SU-DHL-6 (cell line): ENCODE measurements around the gene BIN2.

Experiments
- H2AFZ ChIP-seq: fragments of 200-600 bp; sonication (generic); 2 replicates; pipeline ENCODE4 v1.6.1; 2014; ENCODE audit warnings: low read depth, mild to moderate bottlenecking, moderate library complexity, mixed read lengths, antibody characterized with exemption, low read length; ENCODE audit not compliant: severe bottlenecking
- H3F3A ChIP-seq: fragments of 200-600 bp; shearing (Covaris generic); 2 replicates; pipeline ENCODE4 v1.6.0; 2016; ENCODE audit warnings: antibody characterized with exemption, mild to moderate bottlenecking; ENCODE audit not compliant: insufficient read depth
- H3K27ac ChIP-seq: fragments of 200-600 bp; sonication (generic); 2 replicates; pipeline ENCODE4 v1.5.1; 2016; ENCODE audit warnings: low read depth, mild to moderate bottlenecking, low read length, moderate library complexity, mixed read lengths
- H3K27me3 ChIP-seq: fragments of 200-600 bp; sonication (generic), shearing (Covaris generic); 2 replicates; pipeline ENCODE4 v1.6.0; 2014; ENCODE audit warnings: mild to moderate bottlenecking, low read length
- H3K36me3 ChIP-seq: fragments of 200-600 bp; sonication (generic); 2 replicates; pipeline ENCODE4 v1.6.1; 2014; ENCODE audit warnings: mild to moderate bottlenecking, low read length, mixed read lengths
- H3K4me2 ChIP-seq: fragments of 300-600, 200-600 bp; shearing (Covaris generic), sonication (generic); 2 replicates; pipeline ENCODE4 v1.6.0; 2014; ENCODE audit warnings: low read length, low read depth, mild to moderate bottlenecking; ENCODE audit not compliant: poor library complexity, severe bottlenecking
- H3K4me3 ChIP-seq: fragments of 200-600 bp; sonication (generic); 2 replicates; pipeline ENCODE4 v1.5.1; 2014; ENCODE audit warnings: antibody characterized with exemption, low read length, mild to moderate bottlenecking, mixed read lengths; ENCODE audit not compliant: insufficient read depth, poor library complexity, severe bottlenecking
- H3K79me2 ChIP-seq: fragments of 200-600 bp; sonication (generic); 2 replicates; pipeline ENCODE4 v1.6.1; 2014; ENCODE audit warnings: mild to moderate bottlenecking, low read length, moderate library complexity; ENCODE audit not compliant: insufficient read depth
- H3K9ac ChIP-seq: fragments of 200-600 bp; sonication (generic); 2 replicates; pipeline ENCODE4 v1.7.0; 2014; ENCODE audit warnings: mild to moderate bottlenecking, low read length
- H3K9me2 ChIP-seq: fragments of 200-600 bp; sonication (generic); replicated peaks from 2 replicates; pipeline ENCODE4 v1.6.1; 2014; ENCODE audit warnings: low read length; ENCODE audit not compliant: insufficient read depth
- H3K9me3 ChIP-seq: fragments of 200-600 bp; sonication (generic); 2 replicates; pipeline ENCODE4 v1.6.1; 2014; ENCODE audit warnings: low read length, mixed read lengths; ENCODE audit not compliant: insufficient read depth
- H4K20me1 ChIP-seq: fragments of 200-600 bp; sonication (generic); 2 replicates; pipeline ENCODE4 v1.6.1; 2014; ENCODE audit warnings: low read depth, mild to moderate bottlenecking, antibody characterized with exemption, low read length, moderate library complexity, mixed read lengths
- CTCF ChIP-seq: fragments of 200-600 bp; sonication (generic); IDR thresholded peaks from one replicate; pipeline ENCODE4 v1.5.1; 2017; ENCODE audit warnings: antibody characterized with exemption, mild to moderate bottlenecking, low read length, moderate library complexity; ENCODE audit not compliant: insufficient read depth, poor library complexity, severe bottlenecking
- EZH2phosphoT487 ChIP-seq: fragments of 200-600 bp; sonication (generic), shearing (Covaris generic); conservative IDR thresholded peaks from 2 replicates; pipeline ENCODE4 v1.6.1; 2018; ENCODE audit warnings: mild to moderate bottlenecking, antibody characterized with exemption, low read length, moderate library complexity, mixed read lengths

BIN2 gene

DNA sequence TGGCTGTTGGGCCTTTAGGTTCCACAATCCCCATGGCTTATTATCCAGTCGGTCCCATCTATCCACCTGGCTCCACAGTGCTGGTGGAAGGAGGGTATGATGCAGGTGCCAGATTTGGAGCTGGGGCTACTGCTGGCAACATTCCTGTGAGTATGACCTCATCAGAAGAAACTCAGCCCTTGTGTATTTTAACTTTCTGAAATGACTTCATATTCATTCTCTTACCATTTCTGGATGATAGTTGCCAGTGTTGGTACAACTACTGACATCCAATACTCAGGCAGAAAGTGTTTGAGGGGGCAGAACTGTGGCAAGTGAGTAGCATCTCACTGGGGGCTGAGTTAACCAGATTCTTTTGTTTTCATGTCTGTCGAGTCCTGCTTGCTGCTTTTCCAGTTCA, 83.0 kb downstream of the BIN2 start:
- Histone ChIP-seq H2AFZ (no peak overlapping the region), H3K27ac (no peak overlapping the region), H3F3A (peaks cover 32% of the 10 kb centered on the region; the same call in 1 of the 2 replicates), H3K9me3 (no peaks in the 10 kb centered on the region), H3K36me3 (peaks cover 11% of the 10 kb centered on the region), H3K79me2 (peaks cover 19% of the 10 kb centered on the region; the same call in 1 of the 2 replicates), H3K4me3 (no peak overlapping the region), H3K27me3 (no peaks in the 10 kb centered on the region), H3K4me2 (no peak overlapping the region), H3K9me2 (no peaks in the 10 kb centered on the region), H4K20me1 (peaks cover 6% of the 10 kb centered on the region; the same call in 1 of the 2 replicates), H3K9ac (no peak overlapping the region)
- no peak for TF ChIP-seq CTCF
- no peak for TF ChIP-seq EZH2phosphoT487

DNA sequence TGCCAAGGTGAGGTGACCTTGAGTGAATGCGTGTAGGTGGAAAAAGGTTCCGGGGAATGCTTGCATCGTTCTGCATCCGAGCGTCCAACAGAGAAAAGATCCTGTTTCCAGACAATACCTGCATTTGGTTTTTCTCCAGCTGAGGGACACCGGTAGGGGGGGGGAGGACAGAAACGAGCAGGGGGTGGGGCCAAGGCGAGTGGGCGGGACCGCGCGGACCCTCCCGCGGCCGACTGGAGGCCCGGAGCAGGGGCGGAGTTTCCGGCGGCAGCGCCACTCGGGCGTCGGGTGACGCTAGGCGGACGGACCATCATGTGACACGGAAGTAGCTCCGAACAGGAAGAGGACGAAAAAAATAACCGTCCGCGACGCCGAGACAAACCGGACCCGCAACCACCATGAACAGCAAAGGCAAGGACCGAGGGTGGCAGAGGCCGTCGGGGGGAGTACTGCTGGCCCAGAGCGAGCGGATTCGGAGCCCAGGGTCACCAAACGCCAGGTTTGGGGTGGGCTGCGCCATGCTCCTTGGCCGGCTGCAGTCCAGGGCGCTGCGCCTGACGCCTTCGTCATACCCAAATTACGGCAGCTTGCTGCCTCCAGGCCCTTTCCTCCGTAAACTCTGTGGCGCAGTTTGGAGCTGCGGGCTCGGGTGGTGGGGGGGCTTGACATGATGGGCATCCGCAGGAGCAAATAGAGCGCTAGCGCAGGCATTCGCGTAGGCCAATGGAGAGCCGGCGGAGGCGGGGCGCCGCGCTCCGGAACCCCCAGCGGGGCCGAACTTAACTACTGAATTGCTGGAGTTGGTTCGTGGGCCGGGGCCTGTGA, 85.3 kb downstream of the BIN2 start, which contains the start of gene DAZAP2:
Gene DAZAP2 (plus strand): TSS at position 317 of the 825 bp plus-strand sequence. CDS start 82 bp downstream, at position 399.
- peaks cover 19% of the 10 kb centered on the region; the same call in 1 of the 2 replicates for H3K79me2 ChIP-seq
- peak within 1 kb of the TSS; percentile 85 for H2AFZ ChIP-seq
- H3K9me2 ChIP-seq, result no peaks in the 10 kb centered on the region
- peak within 1 kb of the TSS; percentile 76 for H3K4me3 ChIP-seq
- peak within 1 kb of the TSS; percentile 80 for H3K4me2 ChIP-seq
- peak within 1 kb of the TSS; percentile 88 for H3K9ac ChIP-seq
- H3K36me3 ChIP-seq, result peaks cover 8% of the 10 kb centered on the region
- peak within 1 kb of the TSS; percentile 91 for H3K27ac ChIP-seq
- peaks cover 23% of the 10 kb centered on the region; the same call in 1 of the 2 replicates for H3F3A ChIP-seq
- H4K20me1 ChIP-seq, result peaks cover 6% of the 10 kb centered on the region; the same call in 1 of the 2 replicates
- no peaks in the 10 kb centered on the region for H3K27me3 ChIP-seq
- no peaks in the 10 kb centered on the region for H3K9me3 ChIP-seq
- TF ChIP-seq CTCF (no peak), EZH2phosphoT487 (no peak)

- no peaks in the 10 kb centered on the region for H3K9me2 ChIP-seq
- peak overlapping the region; percentile 85 for H2AFZ ChIP-seq
Measured at GRCh38 chr12:51238037-51238509, 85.9 kb downstream of the BIN2 start.

More at GRCh38 chr12:51238037-51238509, 85.9 kb downstream of the BIN2 start:
- H3K9ac ChIP-seq, result peak overlapping the region; percentile 88
- peak overlapping the region; percentile 80 for H3K4me2 ChIP-seq
- peaks cover 6% of the 10 kb centered on the region; the same call in 1 of the 2 replicates for H4K20me1 ChIP-seq
- peaks cover 19% of the 10 kb centered on the region; the same call in 1 of the 2 replicates for H3K79me2 ChIP-seq
- TF ChIP-seq EZH2phosphoT487, result no peak
- TF ChIP-seq CTCF, result no peak
- peak overlapping the region; percentile 76 for H3K4me3 ChIP-seq
- H3K27me3 ChIP-seq, result no peaks in the 10 kb centered on the region
- peak overlapping the region; percentile 65 for H3K27ac ChIP-seq
- H3K9me3 ChIP-seq, result no peaks in the 10 kb centered on the region
- H3K36me3 ChIP-seq, result peaks cover 8% of the 10 kb centered on the region
- peaks cover 17% of the 10 kb centered on the region; the same call in 1 of the 2 replicates for H3F3A ChIP-seq
